Activated CD4-positive, CD25-positive, alpha-beta regulatory T cell treated with anti-CD3 and anti-CD28 coated beads, Interleukin-2, amount 50 U/mL, for 24 hours (primary cell): Measurements from ENCODE around the gene FXYD4.
"Not testable (repeated sequence)": the region's sequence is repeated elsewhere in the genome, so short reads cannot be mapped to it uniquely, and the experiment has no call there.

Experiments used
- ATAC-seq, 2 donors: fragments of 150-1000 bp; cut with Tn5 transposase; one replicate each; pipeline ENCODE4 v1.10.0; 2021; ENCODE audit warnings: mild to moderate bottlenecking in 1 of 2, moderate library complexity in 1 of 2

The FXYD4 gene

DNA sequence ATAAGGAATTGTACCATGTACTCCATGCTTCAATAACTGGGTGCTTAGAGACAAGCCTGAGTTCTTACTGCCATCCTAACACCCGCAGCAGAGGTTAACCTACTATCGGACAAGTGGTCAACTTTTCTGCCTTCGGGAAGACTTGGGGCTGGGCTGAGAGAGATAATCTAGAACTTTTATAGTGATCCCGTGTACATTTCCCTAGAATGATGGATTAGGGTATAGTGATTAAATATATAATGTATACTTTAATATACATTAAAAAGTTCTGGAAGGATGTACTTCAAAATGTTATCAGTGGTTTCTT is 49.7 kb downstream of the FXYD4 start:
- ATAC-seq, result no peak

DNA sequence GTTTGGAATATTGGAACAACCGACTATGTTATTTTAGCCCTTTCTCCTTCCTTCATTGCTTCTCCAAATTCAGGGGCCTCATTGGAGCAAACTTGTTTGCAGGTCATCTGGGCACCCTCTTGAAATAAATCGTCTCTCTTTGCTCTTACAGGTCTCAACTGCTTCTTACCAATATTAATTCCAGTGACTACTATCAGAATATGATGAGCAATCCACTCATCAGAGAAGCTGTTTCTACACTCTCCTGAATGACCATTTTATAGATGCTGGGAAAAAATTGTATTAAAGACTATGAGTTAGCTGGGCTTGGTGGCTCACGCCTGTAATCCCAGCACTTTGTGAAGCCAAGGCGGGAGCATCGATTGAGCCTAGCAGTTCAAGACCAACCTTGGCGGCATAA is 50.1 kb downstream of the FXYD4 start:
- no peak for ATAC-seq

DNA sequence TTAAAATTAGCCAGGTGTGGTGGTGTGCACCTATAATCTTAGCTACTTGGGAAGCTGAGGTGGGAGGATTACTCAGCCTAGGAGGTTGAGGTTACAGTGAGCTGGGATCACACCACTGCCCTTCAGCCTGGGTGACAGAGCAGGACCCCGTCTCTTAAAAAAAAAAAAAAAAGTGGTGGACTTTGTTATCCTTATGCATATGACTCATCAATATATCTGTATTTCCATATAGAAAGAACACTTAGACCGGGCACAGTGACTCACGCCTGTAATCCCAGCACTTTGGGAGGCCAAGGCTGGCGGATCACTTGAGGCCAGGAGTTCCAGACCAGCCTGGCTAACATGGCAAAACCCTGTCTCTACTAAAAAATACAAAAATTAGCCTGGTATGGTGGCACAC is 50.5 kb downstream of the FXYD4 start:
- not testable (repeated sequence) for ATAC-seq

- ATAC-seq, result no peak
Measured at GRCh38 chr10:43424416-43424815, 53.0 kb downstream of the FXYD4 start.
